ENCODE measurements around the gene RAMP2.

GRCh38 chr17:42784409-42784808, 23.4 kb downstream of the RAMP2 start:
- TF ChIP-seq POLR2AphosphoS5 (IDR thresholded peaks at IDR 0.05; ENCODE audit: borderline replicate concordance, low read depth, low read length) (no peak), EZH2 (IDR thresholded peaks at IDR 0.05) (no peak), FOXP2 (optimal IDR thresholded peaks at IDR 0.05; ENCODE audit: control extremely low read depth, extremely low read length, insufficient read depth) (no peak)
